Lung (tissue), 12 donors: Measurements from ENCODE around the gene WSCD1. TPM values are rescaled to one million over a fixed set of nuclear protein-coding genes. Genes with fewer than 3 reads are reported as not detected.

Source experiments
- ATAC-seq: fragments of 200-7000 bp; cut with Tn5 transposase; one replicate; pipeline ENCODE4 v1.9.1; 2020; ENCODE audit warnings: moderate number of reproducible peaks; ENCODE audit not compliant: insufficient read depth, low FRiP score
- DNase-seq, 3 donors: peaks; one replicate each; pipeline ENCODE4 v3.0.0-alpha.2; 2013 to 2017
- H3K27ac ChIP-seq, 2 donors: one replicate each; pipeline ENCODE4 v1.5.1; 2013; ENCODE audit warnings: mild to moderate bottlenecking in 2 of 2, moderate library complexity in 2 of 2, control low read depth in 1 of 2, inconsistent platforms in 1 of 2, low read depth in 1 of 2, low read length in 1 of 2
- H3K27me3 ChIP-seq, 3 donors: one replicate each; pipeline ENCODE4 v1.5.1; 2013; ENCODE audit warnings: low read length in 2 of 3; ENCODE audit not compliant: control insufficient read depth in 3 of 3, insufficient read depth in 3 of 3
- H3K36me3 ChIP-seq, 4 donors: one replicate each; pipeline ENCODE4 v1.5.1; 2013; ENCODE audit warnings: low read length in 4 of 4, mild to moderate bottlenecking in 1 of 4, moderate library complexity in 1 of 4; ENCODE audit not compliant: control insufficient read depth in 4 of 4, insufficient read depth in 4 of 4
- H3K4me1 ChIP-seq, 5 donors: one replicate each; pipeline ENCODE4 v1.5.1; 2013; ENCODE audit warnings: low read length in 5 of 5, mild to moderate bottlenecking in 2 of 5, moderate library complexity in 1 of 5; ENCODE audit not compliant: control insufficient read depth in 5 of 5, insufficient read depth in 5 of 5
- H3K4me3 ChIP-seq: one replicate; pipeline ENCODE4 v1.5.1; 2013; ENCODE audit warnings: mild to moderate bottlenecking, control low read depth, moderate library complexity
- H3K9ac ChIP-seq, 2 donors: one replicate each; pipeline ENCODE4 v1.5.1; 2013; ENCODE audit warnings: low read length in 2 of 2, control low read depth in 1 of 2; ENCODE audit not compliant: insufficient read depth in 1 of 2
- H3K9me3 ChIP-seq, 4 donors: one replicate each; pipeline ENCODE4 v1.5.1; 2013; ENCODE audit warnings: low read length in 3 of 4, mild to moderate bottlenecking in 1 of 4, moderate library complexity in 1 of 4; ENCODE audit not compliant: control insufficient read depth in 4 of 4, insufficient read depth in 3 of 4
- WGBS, 2 donors: extraction: QIAGEN DNeasy Blood & Tissue Kit; methylation state at CpG; one replicate each; pipeline ENCODE4 v1.1.7; 2013; 5-methylcytosine and 5-hydroxymethylcytosine counted together
- polyA plus RNA-seq, 2 donors: library from polyadenylated mRNA; stranded (reverse); fragments of 200-250 nt; gene quantifications; one replicate each; pipeline ENCODE4 v1.2.1, GENCODE V29; 2013
- total RNA-seq, 2 donors: library from RNA; depleted of rRNA in 1 of 2; stranded (reverse); fragments of >200 nt in 1 of 2; gene quantifications; one replicate each; pipeline ENCODE4 v1.2.1, GENCODE V29; 2014 to 2021
- TF ChIP-seq, protein P1 (sequence below): IDR thresholded peaks from 2 replicates; pipeline ENCODE4 v1.5.1; 2012; ENCODE audit warnings: mild to moderate bottlenecking; ENCODE audit errors: control extremely low read depth, extremely low read depth
- donor health status: control.
- donor health status: control.
- donor health status: Bipolar disorder and iron deficiency.
- donor health status: healthy.
- donor health status: DM: yes; HTN: yes; CAD: no.

Gene WSCD1
- total and polyA plus RNA-seq, 4 donors: 1.5 to 13.4 (median 3.8) TPM

DNA sequence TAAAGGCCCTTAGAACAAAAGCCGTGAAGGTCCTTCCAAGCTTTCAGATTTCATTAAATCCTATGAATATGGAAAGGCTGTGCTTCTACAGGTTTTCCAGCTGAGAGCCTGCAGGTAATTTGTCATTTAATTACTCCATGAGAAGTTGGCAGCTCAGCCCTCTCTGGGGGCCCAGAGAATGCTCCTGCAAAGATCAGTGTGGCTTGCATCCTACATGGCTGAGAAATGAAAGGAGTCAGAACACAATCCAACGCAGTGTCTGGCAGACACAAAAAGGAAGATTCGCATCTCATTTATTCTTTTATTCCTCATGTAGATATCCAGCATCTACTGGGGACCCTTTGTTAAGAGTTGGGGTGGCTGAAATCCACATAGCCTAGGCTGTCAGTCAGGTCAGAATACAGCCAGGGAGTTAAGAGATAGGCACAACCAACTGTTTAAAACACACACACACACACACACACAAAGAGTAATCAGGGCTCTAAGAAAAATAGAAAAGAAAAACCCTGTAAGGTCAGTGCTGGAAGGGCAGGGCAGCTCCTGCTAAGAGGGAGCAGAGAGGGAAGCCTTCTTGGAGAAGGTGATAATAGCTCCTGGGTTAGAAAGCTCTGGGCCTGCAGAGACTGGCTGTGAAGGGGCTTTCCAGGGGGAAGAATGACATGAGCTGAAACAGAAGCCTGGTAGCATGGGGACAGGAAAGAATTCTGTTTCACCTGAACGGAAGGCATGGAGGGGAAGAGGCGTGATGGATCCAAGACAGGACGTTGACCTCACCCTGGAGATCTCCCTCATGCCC, 46.9 kb upstream of the WSCD1 start:
- no peaks in the 10 kb centered on the region for H3K36me3 ChIP-seq
- H3K4me1 ChIP-seq: no peaks in the 10 kb centered on the region
- H3K27me3 ChIP-seq: peaks cover 0 to 5% (median 0%) of the 10 kb centered on the region in 3 donors
- TF ChIP-seq, protein P1, sequence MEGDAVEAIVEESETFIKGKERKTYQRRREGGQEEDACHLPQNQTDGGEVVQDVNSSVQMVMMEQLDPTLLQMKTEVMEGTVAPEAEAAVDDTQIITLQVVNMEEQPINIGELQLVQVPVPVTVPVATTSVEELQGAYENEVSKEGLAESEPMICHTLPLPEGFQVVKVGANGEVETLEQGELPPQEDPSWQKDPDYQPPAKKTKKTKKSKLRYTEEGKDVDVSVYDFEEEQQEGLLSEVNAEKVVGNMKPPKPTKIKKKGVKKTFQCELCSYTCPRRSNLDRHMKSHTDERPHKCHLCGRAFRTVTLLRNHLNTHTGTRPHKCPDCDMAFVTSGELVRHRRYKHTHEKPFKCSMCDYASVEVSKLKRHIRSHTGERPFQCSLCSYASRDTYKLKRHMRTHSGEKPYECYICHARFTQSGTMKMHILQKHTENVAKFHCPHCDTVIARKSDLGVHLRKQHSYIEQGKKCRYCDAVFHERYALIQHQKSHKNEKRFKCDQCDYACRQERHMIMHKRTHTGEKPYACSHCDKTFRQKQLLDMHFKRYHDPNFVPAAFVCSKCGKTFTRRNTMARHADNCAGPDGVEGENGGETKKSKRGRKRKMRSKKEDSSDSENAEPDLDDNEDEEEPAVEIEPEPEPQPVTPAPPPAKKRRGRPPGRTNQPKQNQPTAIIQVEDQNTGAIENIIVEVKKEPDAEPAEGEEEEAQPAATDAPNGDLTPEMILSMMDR: no peak
- 66 to 78% methylated on average over 6 of the region's 6 CpGs for WGBS, 2 donors
- no peak overlapping the region for H3K27ac ChIP-seq
- H3K9ac ChIP-seq: no peak overlapping the region
- DNase-seq (no peak), ATAC-seq (no peak)
- peaks cover 0 to 2% (median 0%) of the 10 kb centered on the region in 4 donors for H3K9me3 ChIP-seq
- no peak overlapping the region for H3K4me3 ChIP-seq

- DNase-seq (no peak), ATAC-seq (no peak)
- TF ChIP-seq, protein P1: no peak
- WGBS, 2 donors: 81 to 86% methylated on average over 6 of the region's 6 CpGs
- H3K36me3 ChIP-seq: no peaks in the 10 kb centered on the region
- no peaks in the 10 kb centered on the region for H3K4me1 ChIP-seq
- H3K9me3 ChIP-seq: peaks cover 0 to 2% (median 0%) of the 10 kb centered on the region in 4 donors
- no peak overlapping the region for H3K27ac ChIP-seq
- H3K27me3 ChIP-seq: peaks cover 0 to 4% (median 0%) of the 10 kb centered on the region in 3 donors
- H3K4me3 ChIP-seq: no peak overlapping the region
- no peak overlapping the region for H3K9ac ChIP-seq
These were observed 45.6 kb upstream of the WSCD1 start for GRCh38 chr17:6024576-6024975.

DNA sequence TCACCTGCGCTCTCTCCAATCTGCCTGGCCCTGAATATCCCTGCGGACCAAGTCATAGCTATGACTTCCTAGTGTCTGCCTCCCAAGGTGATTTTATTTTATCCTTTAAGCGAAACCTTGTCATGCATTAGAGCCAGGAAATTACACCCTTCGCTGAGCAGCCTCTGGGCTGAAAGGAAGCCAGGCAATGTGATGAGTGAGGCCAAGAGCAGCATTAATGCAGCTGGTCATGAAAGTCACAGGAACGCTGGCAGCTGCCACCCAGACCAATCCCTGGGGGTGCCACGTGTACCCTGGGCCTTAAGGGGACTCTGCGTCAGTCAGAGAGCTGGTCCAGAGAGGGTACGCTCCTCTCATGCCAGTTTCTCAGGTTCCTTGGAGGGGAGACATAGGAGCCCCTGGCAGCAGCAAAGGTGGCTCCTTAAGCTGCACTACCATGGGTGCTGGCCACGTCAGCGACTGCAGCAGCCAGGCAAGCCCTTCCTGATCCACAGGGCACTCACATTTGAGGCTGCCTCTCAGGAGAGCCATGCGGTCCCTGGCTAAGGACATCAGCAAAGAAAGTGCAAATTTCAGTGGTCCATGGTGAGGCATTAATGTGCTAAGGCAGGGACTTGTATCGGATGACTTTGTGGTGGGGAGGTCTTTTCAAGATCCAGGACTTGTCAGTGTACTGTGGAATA, 42.7 kb upstream of the WSCD1 start:
- WGBS, 2 donors: 86 to 88% methylated on average over 12 of the region's 12 CpGs
- no peak overlapping the region for H3K4me3 ChIP-seq
- peaks cover 0 to 3% (median 0%) of the 10 kb centered on the region in 3 donors for H3K27me3 ChIP-seq
- H3K27ac ChIP-seq: no peak overlapping the region
- no peak for DNase-seq
- H3K9me3 ChIP-seq: peaks cover 0 to 2% (median 0%) of the 10 kb centered on the region in 4 donors
- ATAC-seq: no peak
- no peaks in the 10 kb centered on the region for H3K36me3 ChIP-seq
- no peaks in the 10 kb centered on the region for H3K4me1 ChIP-seq
- TF ChIP-seq, protein P1: no peak
- no peak overlapping the region for H3K9ac ChIP-seq
